ENCODE data around the gene FAF1. TPM values are rescaled to one million over a fixed set of nuclear protein-coding genes. Genes with fewer than 3 reads are reported as not detected.
"Not testable (repeated sequence)": the region's sequence is repeated elsewhere in the genome, so short reads cannot be mapped to it uniquely, and the experiment has no call there.

The FAF1 gene
- total RNA-seq, 6 experiments from 2014 or later, result 24.1 to 32.4 (median 31.6) TPM

DNA sequence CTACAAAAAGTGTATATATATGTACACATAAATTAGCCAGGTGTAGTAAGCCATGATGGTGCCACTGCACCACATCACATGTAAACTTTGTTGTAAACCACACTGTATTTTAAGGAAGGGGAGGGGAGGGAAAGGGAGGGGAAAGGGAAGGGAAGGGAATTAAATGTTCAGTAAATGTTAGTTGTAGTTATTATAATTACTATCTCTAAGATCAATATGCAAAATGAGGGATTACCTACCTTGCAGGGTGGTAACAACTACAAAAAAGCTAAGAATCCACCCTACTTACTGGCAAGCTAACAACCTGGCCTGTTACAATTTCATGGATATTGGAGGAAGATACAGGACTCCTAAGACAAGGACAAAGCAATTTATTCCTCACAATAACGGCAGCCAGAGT, 17.7 kb downstream of the FAF1 start:
- no peaks in the 10 kb centered on the region for H3K4me1 ChIP-seq
- no peaks in the 10 kb centered on the region for H3K36me3 ChIP-seq
- intact Hi-C loops (cut with DNase I), result no loop called here
- DNase-seq (no peak), ATAC-seq (no peak)
- H3K4me3 ChIP-seq, result no peak overlapping the region
- H3K9me3 ChIP-seq, result no peaks in the 10 kb centered on the region
- WGBS (ENCODE audit: insufficient coverage, low coverage, low lambda C conversion rate, missing lambda C conversion rate), result 100% methylated on average over 1 of the region's 1 CpG
- TF ChIP-seq, protein P1, sequence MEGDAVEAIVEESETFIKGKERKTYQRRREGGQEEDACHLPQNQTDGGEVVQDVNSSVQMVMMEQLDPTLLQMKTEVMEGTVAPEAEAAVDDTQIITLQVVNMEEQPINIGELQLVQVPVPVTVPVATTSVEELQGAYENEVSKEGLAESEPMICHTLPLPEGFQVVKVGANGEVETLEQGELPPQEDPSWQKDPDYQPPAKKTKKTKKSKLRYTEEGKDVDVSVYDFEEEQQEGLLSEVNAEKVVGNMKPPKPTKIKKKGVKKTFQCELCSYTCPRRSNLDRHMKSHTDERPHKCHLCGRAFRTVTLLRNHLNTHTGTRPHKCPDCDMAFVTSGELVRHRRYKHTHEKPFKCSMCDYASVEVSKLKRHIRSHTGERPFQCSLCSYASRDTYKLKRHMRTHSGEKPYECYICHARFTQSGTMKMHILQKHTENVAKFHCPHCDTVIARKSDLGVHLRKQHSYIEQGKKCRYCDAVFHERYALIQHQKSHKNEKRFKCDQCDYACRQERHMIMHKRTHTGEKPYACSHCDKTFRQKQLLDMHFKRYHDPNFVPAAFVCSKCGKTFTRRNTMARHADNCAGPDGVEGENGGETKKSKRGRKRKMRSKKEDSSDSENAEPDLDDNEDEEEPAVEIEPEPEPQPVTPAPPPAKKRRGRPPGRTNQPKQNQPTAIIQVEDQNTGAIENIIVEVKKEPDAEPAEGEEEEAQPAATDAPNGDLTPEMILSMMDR (IDR thresholded peaks at IDR 0.05), result no peak
- no peak overlapping the region for H3K27ac ChIP-seq
- H3K27me3 ChIP-seq, result no peaks in the 10 kb centered on the region

GRCh38 chr1:50940291-50940690, 19.8 kb downstream of the FAF1 start:
- no peak overlapping the region for H3K27ac ChIP-seq
- no peaks in the 10 kb centered on the region for H3K27me3 ChIP-seq
- WGBS (ENCODE audit: insufficient coverage, low coverage, low lambda C conversion rate, missing lambda C conversion rate), result 88% methylated on average over 3 of the region's 3 CpGs
- H3K4me3 ChIP-seq, result no peak overlapping the region
- intact Hi-C loops (cut with DNase I), result no loop called here
- H3K36me3 ChIP-seq, result no peaks in the 10 kb centered on the region
- TF ChIP-seq, protein P1 (IDR thresholded peaks at IDR 0.05), result no peak
- TF ChIP-seq POLR2A (IDR thresholded peaks at IDR 0.05), result no peak
- H3K4me1 ChIP-seq, result no peaks in the 10 kb centered on the region
- ATAC-seq, result no peak
- no peak for DNase-seq
- H3K9me3 ChIP-seq, result no peaks in the 10 kb centered on the region

GRCh38 chr1:50936321-50936720, 23.7 kb downstream of the FAF1 start:
- Histone ChIP-seq H3K4me1 (no peaks in the 10 kb centered on the region), H3K27me3 (no peaks in the 10 kb centered on the region), H3K4me3 (no peak overlapping the region), H3K27ac (no peak overlapping the region), H3K9me3 (no peaks in the 10 kb centered on the region), H3K36me3 (no peaks in the 10 kb centered on the region)
- TF ChIP-seq, protein P1 (IDR thresholded peaks at IDR 0.05), result no peak
- no peak for TF ChIP-seq POLR2A (IDR thresholded peaks at IDR 0.05)
- ATAC-seq (no peak), DNase-seq (no peak)
- WGBS (ENCODE audit: insufficient coverage, low coverage, low lambda C conversion rate, missing lambda C conversion rate), result 63% methylated on average over 2 of the region's 2 CpGs
- intact Hi-C loops (cut with DNase I), result loop anchor here in 1 of 2 donors (10.0 kb wide), 1 partner anchor 98 kb away; no protein-coding TSS in a partner anchor

GRCh38 chr1:50935276-50935675, 24.8 kb downstream of the FAF1 start:
- H3K4me1 ChIP-seq, ATAC-seq, H3K9me3 ChIP-seq, H3K4me3 ChIP-seq, H3K27me3 ChIP-seq, DNase-seq, H3K36me3 ChIP-seq, H3K27ac ChIP-seq: not testable (repeated sequence)
- intact Hi-C loops (cut with DNase I), result loop anchor here in 1 of 2 donors (10.0 kb wide), 1 partner anchor 100 kb away; no protein-coding TSS in a partner anchor
- 86% methylated on average over 2 of the region's 2 CpGs for WGBS (ENCODE audit: insufficient coverage, low coverage, low lambda C conversion rate, missing lambda C conversion rate)

DNA sequence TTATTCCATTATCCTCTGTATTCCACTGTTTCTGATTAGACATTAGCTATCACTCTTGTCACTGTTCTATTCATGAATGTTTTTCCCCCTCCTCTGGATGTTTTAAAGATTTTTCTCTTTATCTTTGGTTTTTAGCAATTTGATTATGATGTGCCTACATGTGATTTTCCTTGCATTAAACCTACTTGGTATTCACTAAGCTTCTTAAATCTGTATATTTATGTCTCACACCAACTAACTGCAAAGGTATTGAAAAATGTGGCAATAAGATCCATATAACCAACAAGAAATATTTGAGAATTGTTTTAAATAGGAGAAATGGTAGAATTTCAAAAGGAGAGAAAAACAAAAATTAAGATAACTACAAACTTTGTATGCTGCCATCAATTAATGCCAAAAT, 25.2 kb downstream of the FAF1 start:
- no peaks in the 10 kb centered on the region for H3K9me3 ChIP-seq
- H3K4me1 ChIP-seq, result no peaks in the 10 kb centered on the region
- DNase-seq (no peak), ATAC-seq (no peak)
- H3K36me3 ChIP-seq, result no peaks in the 10 kb centered on the region
- no peak overlapping the region for H3K27ac ChIP-seq
- H3K27me3 ChIP-seq, result no peaks in the 10 kb centered on the region
- no peak overlapping the region for H3K4me3 ChIP-seq
- no peak for TF ChIP-seq POLR2A (IDR thresholded peaks at IDR 0.05)
- TF ChIP-seq, protein P1 (IDR thresholded peaks at IDR 0.05), result no peak
- intact Hi-C loops (cut with DNase I), result loop anchor here in 1 of 2 donors (10.0 kb wide), 1 partner anchor 100 kb away; no protein-coding TSS in a partner anchor

- not testable (repeated sequence) for ATAC-seq, H3K27me3 ChIP-seq, H3K4me1 ChIP-seq, H3K36me3 ChIP-seq, DNase-seq, H3K9me3 ChIP-seq, H3K4me3 ChIP-seq, H3K27ac ChIP-seq
- intact Hi-C loops (cut with DNase I), result loop anchor here in 1 of 2 donors (10.0 kb wide), 1 partner anchor 101 kb away; no protein-coding TSS in a partner anchor
- 88% methylated on average over 3 of the region's 3 CpGs for WGBS (ENCODE audit: insufficient coverage, low coverage, low lambda C conversion rate, missing lambda C conversion rate)
These were observed 26.3 kb downstream of the FAF1 start for GRCh38 chr1:50933770-50934169.

GRCh38 chr1:50932043-50932442, 28.0 kb downstream of the FAF1 start:
- ATAC-seq, H3K9me3 ChIP-seq, DNase-seq, H3K27ac ChIP-seq, H3K27me3 ChIP-seq, H3K4me1 ChIP-seq, H3K4me3 ChIP-seq, H3K36me3 ChIP-seq: not testable (repeated sequence)
- 80% methylated on average over 4 of the region's 4 CpGs for WGBS (ENCODE audit: insufficient coverage, low coverage, low lambda C conversion rate, missing lambda C conversion rate)
- intact Hi-C loops (cut with DNase I), result loop anchor here in 1 of 2 donors (10.0 kb wide), 1 partner anchor 103 kb away; no protein-coding TSS in a partner anchor

Measured in right lobe of liver (tissue), 6 donors.